ENCODE results near the gene E2F4.

DNA sequence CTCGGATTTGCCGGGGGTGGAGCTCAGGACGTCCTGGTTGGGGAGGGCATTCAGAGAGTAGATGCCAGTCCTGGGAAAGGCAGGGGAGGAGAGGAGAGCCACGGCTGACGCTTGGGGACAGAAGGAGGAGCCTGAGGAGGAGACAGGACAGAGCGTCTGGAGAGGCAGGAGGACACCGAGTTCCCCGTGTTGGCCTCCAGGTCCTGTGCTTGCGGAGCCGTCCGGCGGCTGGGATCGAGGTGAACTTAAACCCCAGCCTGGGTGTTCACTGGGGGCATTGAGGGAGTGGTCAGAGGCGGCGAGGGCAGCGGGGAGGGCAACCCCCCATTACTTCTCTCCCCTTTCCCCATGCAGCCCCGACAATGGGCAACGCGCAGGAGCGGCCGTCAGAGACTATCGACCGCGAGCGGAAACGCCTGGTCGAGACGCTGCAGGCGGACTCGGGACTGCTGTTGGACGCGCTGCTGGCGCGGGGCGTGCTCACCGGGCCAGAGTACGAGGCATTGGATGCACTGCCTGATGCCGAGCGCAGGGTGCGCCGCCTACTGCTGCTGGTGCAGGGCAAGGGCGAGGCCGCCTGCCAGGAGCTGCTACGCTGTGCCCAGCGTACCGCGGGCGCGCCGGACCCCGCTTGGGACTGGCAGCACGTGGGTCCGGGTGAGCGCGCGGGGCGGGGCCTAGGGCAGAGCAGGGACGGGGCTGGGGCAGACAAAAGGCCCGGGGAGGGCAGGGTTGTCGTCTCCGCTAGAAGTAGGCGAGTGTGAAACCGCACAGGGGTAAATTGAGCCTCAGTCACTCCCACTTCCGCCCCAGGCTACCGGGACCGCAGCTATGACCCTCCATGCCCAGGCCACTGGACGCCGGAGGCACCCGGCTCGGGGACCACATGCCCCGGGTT lies 17.9 kb upstream of the E2F4 start:
- TF ChIP-seq POLR2A (IDR thresholded peaks at IDR 0.05), result no peak
- TF ChIP-seq, protein P1, sequence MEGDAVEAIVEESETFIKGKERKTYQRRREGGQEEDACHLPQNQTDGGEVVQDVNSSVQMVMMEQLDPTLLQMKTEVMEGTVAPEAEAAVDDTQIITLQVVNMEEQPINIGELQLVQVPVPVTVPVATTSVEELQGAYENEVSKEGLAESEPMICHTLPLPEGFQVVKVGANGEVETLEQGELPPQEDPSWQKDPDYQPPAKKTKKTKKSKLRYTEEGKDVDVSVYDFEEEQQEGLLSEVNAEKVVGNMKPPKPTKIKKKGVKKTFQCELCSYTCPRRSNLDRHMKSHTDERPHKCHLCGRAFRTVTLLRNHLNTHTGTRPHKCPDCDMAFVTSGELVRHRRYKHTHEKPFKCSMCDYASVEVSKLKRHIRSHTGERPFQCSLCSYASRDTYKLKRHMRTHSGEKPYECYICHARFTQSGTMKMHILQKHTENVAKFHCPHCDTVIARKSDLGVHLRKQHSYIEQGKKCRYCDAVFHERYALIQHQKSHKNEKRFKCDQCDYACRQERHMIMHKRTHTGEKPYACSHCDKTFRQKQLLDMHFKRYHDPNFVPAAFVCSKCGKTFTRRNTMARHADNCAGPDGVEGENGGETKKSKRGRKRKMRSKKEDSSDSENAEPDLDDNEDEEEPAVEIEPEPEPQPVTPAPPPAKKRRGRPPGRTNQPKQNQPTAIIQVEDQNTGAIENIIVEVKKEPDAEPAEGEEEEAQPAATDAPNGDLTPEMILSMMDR (IDR thresholded peaks at IDR 0.05), result peak in 2 of 3 experiments; percentile 14 to 23

Measured in testis (tissue), 2 donors.